Measurements from ENCODE around the gene VEPH1.
"Not testable (repeated sequence)": the region's sequence is repeated elsewhere in the genome, so short reads cannot be mapped to it uniquely, and the experiment has no call there.

VEPH1 gene

DNA sequence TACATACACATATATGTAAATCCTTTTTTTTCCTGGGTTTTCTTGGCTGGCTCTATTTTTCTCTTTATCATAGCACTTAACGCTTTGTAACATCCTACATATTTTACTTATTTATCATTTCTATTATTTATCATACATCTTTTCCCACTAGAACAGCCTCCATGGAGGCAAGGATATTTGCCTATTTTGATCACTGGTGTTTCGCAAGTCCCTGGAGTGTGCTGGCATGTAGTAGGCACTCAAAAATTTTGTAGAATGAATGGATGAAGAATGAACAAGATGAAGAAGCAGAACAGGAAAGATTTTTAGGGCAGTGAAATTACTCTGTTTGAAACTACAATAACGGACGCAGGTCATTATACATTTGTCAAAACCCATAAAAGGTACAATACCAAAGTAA, 149.6 kb downstream of the VEPH1 start:
- DNase-seq (ENCODE audit: insufficient read length, low spot score) (no peak), FAIRE-seq (no peak)
- TF ChIP-seq SPI1 (IDR thresholded peaks at IDR 0.05; ENCODE audit: low read depth, low read length), result no peak
- no peak for TF ChIP-seq POLR2A (IDR thresholded peaks at IDR 0.05; ENCODE audit: low read depth, low read length)
- no peak for TF ChIP-seq TAF1 (IDR thresholded peaks at IDR 0.05; ENCODE audit: low read depth, low read length)
- TF ChIP-seq POU2F2 (IDR thresholded peaks at IDR 0.05; ENCODE audit: low read depth, low read length), result no peak
- TF ChIP-seq PAX5 (IDR thresholded peaks at IDR 0.05; ENCODE audit: insufficient read depth, low read length, severe bottlenecking), result no peak
- no peak for TF ChIP-seq POLR2AphosphoS5 (IDR thresholded peaks at IDR 0.05; ENCODE audit: low read depth, low read length)

DNA sequence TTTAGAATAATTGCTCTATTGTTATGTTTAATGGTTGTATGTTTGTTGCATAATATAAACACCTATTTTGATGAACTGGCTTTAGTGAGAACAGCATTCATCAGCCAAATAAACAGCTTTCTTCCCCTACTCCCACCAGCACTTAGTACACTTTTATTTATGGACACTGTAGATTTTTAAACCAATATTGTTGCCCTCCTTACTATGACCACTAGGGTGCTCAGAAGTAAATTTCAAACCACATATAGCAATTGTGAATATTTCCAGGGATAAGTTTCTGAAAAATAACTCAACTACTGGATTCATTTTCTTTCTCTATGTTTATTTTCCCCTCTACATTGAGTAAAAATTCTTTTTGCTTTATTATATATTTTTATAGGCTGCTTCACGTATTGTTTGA, 151.2 kb downstream of the VEPH1 start:
- no peak for TF ChIP-seq TAF1 (IDR thresholded peaks at IDR 0.05; ENCODE audit: low read depth, low read length)
- TF ChIP-seq POLR2AphosphoS5 (IDR thresholded peaks at IDR 0.05; ENCODE audit: low read depth, low read length), result no peak
- TF ChIP-seq SPI1 (IDR thresholded peaks at IDR 0.05; ENCODE audit: low read depth, low read length), result no peak
- TF ChIP-seq POLR2A (IDR thresholded peaks at IDR 0.05; ENCODE audit: low read depth, low read length), result no peak
- TF ChIP-seq PAX5 (IDR thresholded peaks at IDR 0.05; ENCODE audit: insufficient read depth, low read length, severe bottlenecking), result no peak
- no peak for TF ChIP-seq POU2F2 (IDR thresholded peaks at IDR 0.05; ENCODE audit: low read depth, low read length)
- no peak for FAIRE-seq
- no peak for DNase-seq (ENCODE audit: insufficient read length, low spot score)

DNA sequence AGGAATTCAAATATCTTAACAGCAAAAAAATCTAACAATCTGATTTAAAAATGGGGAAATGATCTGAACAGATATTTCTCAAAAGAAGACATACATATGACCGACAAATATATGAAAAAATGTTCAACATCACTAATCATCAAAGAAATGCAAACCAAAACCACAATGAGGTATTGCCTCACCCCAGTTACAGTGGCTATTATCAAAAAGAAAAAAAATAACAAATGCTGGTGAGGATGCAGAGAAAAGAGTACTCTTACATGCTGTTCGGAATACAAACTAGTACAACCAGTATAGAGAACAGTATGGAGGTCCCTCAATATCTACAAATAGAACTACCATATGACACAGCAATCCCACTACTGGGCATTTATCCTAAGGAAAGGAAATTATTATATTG, 152.6 kb downstream of the VEPH1 start:
- not testable (repeated sequence) for DNase-seq (ENCODE audit: insufficient read length, low spot score)

DNA sequence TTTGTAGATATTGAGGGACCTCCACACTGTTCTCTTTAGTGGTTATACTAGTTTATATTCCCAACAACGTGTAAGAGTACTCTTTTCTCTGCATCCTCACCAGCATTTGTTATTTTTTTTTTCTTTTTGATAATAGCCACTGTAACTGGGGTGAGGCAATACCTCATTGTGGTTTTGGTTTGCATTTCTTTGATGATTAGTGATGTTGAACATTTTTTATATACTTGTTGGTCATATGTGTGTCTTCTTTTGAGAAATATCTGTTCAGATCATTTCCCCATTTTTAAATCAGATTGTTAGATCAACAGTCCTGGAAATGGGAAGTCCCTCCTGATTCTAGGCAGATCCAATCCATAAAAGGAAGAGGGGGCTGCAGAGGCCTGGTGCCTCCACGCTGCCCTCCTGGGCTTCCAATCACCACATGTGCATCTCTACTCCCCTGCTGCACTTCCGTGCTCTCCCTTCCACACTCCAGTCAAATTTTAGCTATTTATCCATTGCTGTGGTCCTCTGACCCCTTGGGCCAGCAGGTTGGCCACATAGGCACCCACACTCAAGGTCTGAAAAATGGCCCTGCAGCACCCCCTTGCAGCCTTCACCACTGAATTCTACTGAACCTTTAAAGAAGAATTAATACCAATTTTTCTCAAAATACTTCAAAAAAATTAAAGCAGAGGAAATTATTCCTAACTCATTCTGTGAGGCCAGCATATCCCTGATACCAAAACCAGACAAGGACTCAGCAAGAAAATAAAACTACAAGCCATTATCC, 154.7 kb downstream of the VEPH1 start:
- not testable (repeated sequence) for FAIRE-seq; DNase-seq (ENCODE audit: insufficient read length, low spot score)

More for the DNA sequence above, 152.6 kb downstream of the VEPH1 start:
- FAIRE-seq, result not testable (repeated sequence)

DNA sequence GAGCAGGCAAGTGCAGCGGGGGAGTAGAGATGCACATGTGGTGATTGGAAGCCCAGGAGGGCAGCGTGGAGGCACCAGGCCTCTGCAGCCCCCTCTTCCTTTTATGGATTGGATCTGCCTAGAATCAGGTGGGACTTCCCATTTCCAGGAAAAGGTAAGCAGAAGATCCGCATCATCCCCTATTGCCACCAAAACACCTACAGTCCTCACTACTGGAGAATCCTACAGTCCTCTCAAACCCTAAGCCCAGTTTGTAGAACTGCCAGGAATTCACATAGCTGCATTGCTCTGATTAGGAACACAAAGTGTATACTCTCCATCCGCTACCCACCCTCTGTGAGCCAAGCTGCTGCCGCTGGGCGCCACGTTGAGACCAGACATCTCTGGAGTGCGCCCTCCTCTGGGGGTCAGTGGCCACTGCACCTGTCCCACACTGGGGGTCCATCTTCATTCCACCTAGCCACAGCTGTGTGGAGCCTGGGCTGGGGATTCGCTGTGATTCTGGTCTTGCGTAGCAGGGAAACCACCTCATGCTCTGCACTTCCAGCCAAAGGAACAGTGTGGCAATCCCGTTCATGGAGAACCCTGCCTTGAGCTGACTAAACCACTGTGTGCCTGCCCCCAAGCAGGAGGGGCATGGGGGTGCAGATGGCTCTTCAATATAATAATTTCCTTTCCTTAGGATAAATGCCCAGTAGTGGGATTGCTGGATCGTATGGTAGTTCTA, 155.5 kb downstream of the VEPH1 start:
- no peak for FAIRE-seq
- TF ChIP-seq TAF1 (IDR thresholded peaks at IDR 0.05; ENCODE audit: low read depth, low read length) (no peak), POLR2A (IDR thresholded peaks at IDR 0.05; ENCODE audit: low read depth, low read length) (no peak), POLR2AphosphoS5 (IDR thresholded peaks at IDR 0.05; ENCODE audit: low read depth, low read length) (no peak), SPI1 (IDR thresholded peaks at IDR 0.05; ENCODE audit: low read depth, low read length) (no peak), POU2F2 (IDR thresholded peaks at IDR 0.05; ENCODE audit: low read depth, low read length) (no peak), PAX5 (IDR thresholded peaks at IDR 0.05; ENCODE audit: insufficient read depth, low read length, severe bottlenecking) (no peak)
- no peak for DNase-seq (ENCODE audit: insufficient read length, low spot score)

DNA sequence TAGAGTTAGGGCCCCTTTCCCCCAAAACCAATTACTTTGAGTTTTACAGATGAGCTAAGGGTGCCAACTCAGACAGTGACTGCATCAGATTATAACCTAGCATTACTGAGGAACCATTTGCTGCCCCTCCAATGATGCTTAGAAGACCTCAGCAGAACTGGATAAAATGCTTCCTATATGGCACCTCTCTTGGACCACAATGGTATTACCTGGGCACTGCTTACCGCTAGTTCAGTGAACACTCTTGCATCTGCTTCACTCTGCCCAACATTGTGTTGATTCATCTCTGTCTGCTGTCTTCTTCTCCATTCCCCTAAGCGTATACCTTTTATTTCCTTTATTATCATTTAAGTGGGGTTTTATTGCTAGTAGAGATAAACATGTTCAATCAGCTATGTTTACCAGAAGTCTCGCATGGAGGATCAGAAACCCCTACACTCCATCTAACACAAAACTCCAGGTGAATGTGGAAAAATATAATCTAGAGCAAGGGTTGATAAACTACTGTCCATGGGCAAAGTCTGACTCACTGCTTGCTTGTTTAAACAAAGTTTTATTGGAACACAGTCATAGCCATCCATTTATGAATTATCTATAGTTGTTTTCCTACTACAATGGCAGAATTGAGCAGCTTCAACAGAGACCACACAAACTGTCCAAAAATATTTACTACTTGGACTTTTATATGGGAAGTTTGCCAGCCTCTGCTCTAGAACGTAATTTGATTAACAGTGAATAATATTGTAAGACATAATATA, 166.8 kb downstream of the VEPH1 start:
- no peak for FAIRE-seq
- no peak for DNase-seq (ENCODE audit: insufficient read length, low spot score)
- TF ChIP-seq TAF1 (IDR thresholded peaks at IDR 0.05; ENCODE audit: low read depth, low read length) (no peak), POLR2A (IDR thresholded peaks at IDR 0.05; ENCODE audit: low read depth, low read length) (no peak), POU2F2 (IDR thresholded peaks at IDR 0.05; ENCODE audit: low read depth, low read length) (no peak), PAX5 (IDR thresholded peaks at IDR 0.05; ENCODE audit: insufficient read depth, low read length, severe bottlenecking) (no peak), SPI1 (IDR thresholded peaks at IDR 0.05; ENCODE audit: low read depth, low read length) (no peak), POLR2AphosphoS5 (IDR thresholded peaks at IDR 0.05; ENCODE audit: low read depth, low read length) (no peak)

DNA sequence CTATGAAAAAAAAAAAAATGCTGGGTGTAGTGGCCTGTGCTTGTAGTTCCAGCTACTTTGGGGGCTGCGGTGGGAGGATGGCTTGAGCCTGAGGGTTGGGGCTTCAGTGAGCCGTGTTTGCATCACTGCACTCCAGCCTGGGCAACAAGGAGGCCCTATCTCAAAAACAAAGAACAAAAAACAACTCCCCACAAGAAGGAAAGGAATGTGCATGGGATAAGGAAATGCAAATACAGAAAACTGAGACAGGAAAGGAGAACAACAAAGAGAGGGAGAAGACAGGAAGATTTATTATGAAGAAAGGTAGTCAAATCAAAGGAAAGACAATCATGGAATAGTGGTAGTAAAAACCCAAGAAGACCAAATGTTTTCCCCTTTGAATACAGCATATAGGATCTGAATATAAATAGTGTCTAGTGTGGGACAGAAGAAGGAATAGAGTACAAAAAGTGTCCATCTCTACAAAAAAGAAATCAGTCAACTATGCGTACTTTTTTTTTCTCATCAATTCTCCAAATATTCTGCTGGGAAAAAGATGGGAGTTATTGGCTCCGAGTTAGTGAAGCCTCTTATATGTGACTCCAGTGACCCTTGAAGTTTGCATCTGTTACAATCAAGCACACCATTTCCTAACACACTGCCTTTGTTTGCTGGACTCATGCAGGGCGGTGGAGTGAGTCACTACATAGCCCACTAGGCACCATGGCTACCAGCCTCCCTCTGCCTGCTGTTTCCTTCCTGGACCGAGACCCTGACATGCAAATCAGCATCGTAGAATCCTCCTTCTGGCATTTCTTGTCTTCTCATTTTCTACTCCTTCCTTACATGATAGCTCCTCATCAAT, 167.8 kb downstream of the VEPH1 start:
- TF ChIP-seq POLR2AphosphoS5 (IDR thresholded peaks at IDR 0.05; ENCODE audit: low read depth, low read length) (no peak), POU2F2 (IDR thresholded peaks at IDR 0.05; ENCODE audit: low read depth, low read length) (no peak), POLR2A (IDR thresholded peaks at IDR 0.05; ENCODE audit: low read depth, low read length) (no peak), SPI1 (IDR thresholded peaks at IDR 0.05; ENCODE audit: low read depth, low read length) (no peak), TAF1 (IDR thresholded peaks at IDR 0.05; ENCODE audit: low read depth, low read length) (no peak), PAX5 (IDR thresholded peaks at IDR 0.05; ENCODE audit: insufficient read depth, low read length, severe bottlenecking) (no peak)
- no peak for DNase-seq (ENCODE audit: insufficient read length, low spot score)
- FAIRE-seq, result no peak

DNA sequence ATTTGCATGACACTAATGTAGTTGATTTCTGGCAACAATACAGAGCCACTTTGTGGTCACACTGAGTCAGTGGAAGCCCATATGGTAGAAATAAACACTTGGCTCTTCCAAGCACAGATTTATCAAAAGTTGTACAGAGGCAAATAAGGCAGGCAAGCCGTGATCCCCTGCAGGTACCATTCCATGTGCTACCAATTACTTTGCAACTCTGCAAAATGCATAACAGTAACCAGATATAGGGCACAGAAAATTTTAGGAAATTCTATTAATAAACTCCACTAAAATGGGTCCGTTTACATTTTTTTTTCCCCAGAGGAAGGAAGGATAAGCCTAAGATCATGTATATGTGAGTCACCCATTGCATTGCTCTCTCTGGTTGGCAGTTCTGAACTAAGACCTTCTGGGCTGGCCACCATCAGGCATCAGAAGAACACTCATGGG, 169.6 kb downstream of the VEPH1 start:
- no peak for TF ChIP-seq POLR2A (IDR thresholded peaks at IDR 0.05; ENCODE audit: low read depth, low read length)
- TF ChIP-seq POLR2AphosphoS5 (IDR thresholded peaks at IDR 0.05; ENCODE audit: low read depth, low read length), result no peak
- no peak for TF ChIP-seq PAX5 (IDR thresholded peaks at IDR 0.05; ENCODE audit: insufficient read depth, low read length, severe bottlenecking)
- TF ChIP-seq POU2F2 (IDR thresholded peaks at IDR 0.05; ENCODE audit: low read depth, low read length), result no peak
- no peak for TF ChIP-seq TAF1 (IDR thresholded peaks at IDR 0.05; ENCODE audit: low read depth, low read length)
- TF ChIP-seq SPI1 (IDR thresholded peaks at IDR 0.05; ENCODE audit: low read depth, low read length), result no peak
- no peak for FAIRE-seq
- DNase-seq (ENCODE audit: insufficient read length, low spot score), result no peak

DNA sequence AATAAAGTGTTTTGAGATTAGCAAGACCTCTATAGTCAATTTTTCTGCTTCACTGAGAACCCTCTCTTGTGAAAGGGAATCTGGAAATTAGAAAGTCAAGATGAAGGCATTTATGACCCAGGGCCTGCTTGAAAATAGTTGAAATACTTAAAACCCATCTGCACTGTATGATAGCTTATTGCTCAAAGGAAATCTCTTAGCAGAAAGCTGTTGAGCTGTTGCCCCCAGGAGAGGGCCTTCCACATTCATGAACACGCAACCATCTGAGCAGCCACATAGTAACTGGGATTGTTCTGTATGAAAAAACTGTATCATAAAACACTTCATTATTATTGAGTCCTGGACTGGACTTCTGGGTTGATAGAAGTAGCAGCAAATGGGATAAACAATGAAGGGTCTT, 173.0 kb downstream of the VEPH1 start:
- FAIRE-seq (no peak), DNase-seq (ENCODE audit: insufficient read length, low spot score) (no peak)
- no peak for TF ChIP-seq POLR2AphosphoS5 (IDR thresholded peaks at IDR 0.05; ENCODE audit: low read depth, low read length)
- TF ChIP-seq POLR2A (IDR thresholded peaks at IDR 0.05; ENCODE audit: low read depth, low read length), result no peak
- no peak for TF ChIP-seq POU2F2 (IDR thresholded peaks at IDR 0.05; ENCODE audit: low read depth, low read length)
- TF ChIP-seq TAF1 (IDR thresholded peaks at IDR 0.05; ENCODE audit: low read depth, low read length), result no peak
- no peak for TF ChIP-seq SPI1 (IDR thresholded peaks at IDR 0.05; ENCODE audit: low read depth, low read length)
- no peak for TF ChIP-seq PAX5 (IDR thresholded peaks at IDR 0.05; ENCODE audit: insufficient read depth, low read length, severe bottlenecking)
